SU-DHL-6 (cell line): ENCODE results near the gene GABRB3.

ENCODE experiments used
- CTCF ChIP-seq: fragments of 200-600 bp; sonication (generic); IDR thresholded peaks from one replicate; pipeline ENCODE4 v1.5.1; 2017; ENCODE audit warnings: antibody characterized with exemption, mild to moderate bottlenecking, low read length, moderate library complexity; ENCODE audit not compliant: insufficient read depth, poor library complexity, severe bottlenecking
- EZH2phosphoT487 ChIP-seq: fragments of 200-600 bp; sonication (generic), shearing (Covaris generic); conservative IDR thresholded peaks from 2 replicates; pipeline ENCODE4 v1.6.1; 2018; ENCODE audit warnings: mild to moderate bottlenecking, antibody characterized with exemption, low read length, moderate library complexity, mixed read lengths

- TF ChIP-seq CTCF (no peak), EZH2phosphoT487 (no peak)
Observed at GRCh38 chr15:26621816-26622215, 151.1 kb downstream of the GABRB3 start.
